ENCODE data around the gene TMEM165. TPM values are rescaled to one million over a fixed set of nuclear protein-coding genes. Genes with fewer than 3 reads are reported as not detected.

The TMEM165 gene
- total RNA-seq, 2 donors from 2014 or later = 75.5 to 90.1 TPM

- TF ChIP-seq CTCF (IDR thresholded peaks at IDR 0.05) = no peak
- H3K27ac ChIP-seq = peak overlapping the region in 1 of 2 donors; percentile 13
- no peaks in the 10 kb centered on the region for H3K27me3 ChIP-seq
- no peaks in the 10 kb centered on the region for H3K9me3 ChIP-seq
- no peaks in the 10 kb centered on the region for H3K4me1 ChIP-seq
- peak; percentile 44 for DNase-seq (ENCODE audit: low spot score)
- no peak overlapping the region for H3K4me3 ChIP-seq
- no peaks in the 10 kb centered on the region for H3K36me3 ChIP-seq
Observed at GRCh38 chr4:55365345-55365728, 30.4 kb upstream of the TMEM165 start.

- TF ChIP-seq CTCF (IDR thresholded peaks at IDR 0.05) = no peak
- H3K36me3 ChIP-seq = no peaks in the 10 kb centered on the region
Observed at GRCh38 chr4:55366621-55367020, 29.1 kb upstream of the TMEM165 start.

GRCh38 chr4:55367084-55367722, 28.6 kb upstream of the TMEM165 start:
- no peak for DNase-seq (ENCODE audit: low spot score)
- no peak for TF ChIP-seq CTCF (IDR thresholded peaks at IDR 0.05)
- Histone ChIP-seq H3K27me3 (no peaks in the 10 kb centered on the region), H3K9me3 (no peaks in the 10 kb centered on the region), H3K4me1 (no peaks in the 10 kb centered on the region), H3K4me3 (no peak overlapping the region), H3K27ac (no peak overlapping the region), H3K36me3 (no peaks in the 10 kb centered on the region)

More at GRCh38 chr4:55366621-55367020, 29.1 kb upstream of the TMEM165 start:
- H3K4me1 ChIP-seq = no peaks in the 10 kb centered on the region
- no peak overlapping the region for H3K4me3 ChIP-seq
- no peak overlapping the region for H3K27ac ChIP-seq
- H3K9me3 ChIP-seq = no peaks in the 10 kb centered on the region
- H3K27me3 ChIP-seq = no peaks in the 10 kb centered on the region
- peak; percentile 48 for DNase-seq (ENCODE audit: low spot score)

GRCh38 chr4:55369968-55370367, 25.8 kb upstream of the TMEM165 start:
- TF ChIP-seq CTCF (IDR thresholded peaks at IDR 0.05) = no peak
- Histone ChIP-seq H3K4me1 (no peaks in the 10 kb centered on the region), H3K36me3 (no peaks in the 10 kb centered on the region), H3K4me3 (no peak overlapping the region), H3K9me3 (no peaks in the 10 kb centered on the region), H3K27ac (no peak overlapping the region), H3K27me3 (no peaks in the 10 kb centered on the region)
- DNase-seq (ENCODE audit: low spot score) = no peak

- no peaks in the 10 kb centered on the region for H3K9me3 ChIP-seq
- H3K4me3 ChIP-seq = no peak overlapping the region
- H3K27me3 ChIP-seq = no peaks in the 10 kb centered on the region
- no peaks in the 10 kb centered on the region for H3K36me3 ChIP-seq
- DNase-seq (ENCODE audit: low spot score) = no peak
- TF ChIP-seq CTCF (IDR thresholded peaks at IDR 0.05) = no peak
- H3K27ac ChIP-seq = no peak overlapping the region
- no peaks in the 10 kb centered on the region for H3K4me1 ChIP-seq
Observed at GRCh38 chr4:55372259-55372658, 23.5 kb upstream of the TMEM165 start.

- no peaks in the 10 kb centered on the region for H3K4me1 ChIP-seq
- H3K36me3 ChIP-seq = no peaks in the 10 kb centered on the region
- H3K4me3 ChIP-seq = no peak overlapping the region
- H3K27me3 ChIP-seq = no peaks in the 10 kb centered on the region
- no peak for TF ChIP-seq CTCF (IDR thresholded peaks at IDR 0.05)
- no peak for DNase-seq (ENCODE audit: low spot score)
- no peaks in the 10 kb centered on the region for H3K9me3 ChIP-seq
- H3K27ac ChIP-seq = no peak overlapping the region
Observed at GRCh38 chr4:55373461-55373860, 22.3 kb upstream of the TMEM165 start.

All from right atrium auricular region (tissue), 2 donors.